ENCODE data around the gene TANC1. TPM values are rescaled to one million over a fixed set of nuclear protein-coding genes. Genes with fewer than 3 reads are reported as not detected.

TANC1 gene
- total and polyA plus RNA-seq, 4 donors, result 23.0 to 31.6 (median 25.0) TPM

- no peak overlapping the region for H3K4me3 ChIP-seq (ENCODE audit: low read depth, low read length)
- H3K9me3 ChIP-seq (ENCODE audit: control insufficient read depth, insufficient read depth, low read length), result no peaks in the 10 kb centered on the region
- H3K27ac ChIP-seq (ENCODE audit: low read depth, low read length), result no peak overlapping the region
- H3K4me1 ChIP-seq (ENCODE audit: control insufficient read depth, insufficient read depth, low read length), result peaks cover 13% of the 10 kb centered on the region
- WGBS (ENCODE audit: insufficient coverage), result 98% methylated on average over 7 of the region's 7 CpGs
- no peak for DNase-seq (ENCODE audit: low read depth in 4 of 6, low spot score in 6 of 6)
- H3K27me3 ChIP-seq (ENCODE audit: control insufficient read depth, insufficient read depth, low read length), result no peaks in the 10 kb centered on the region
- H3K36me3 ChIP-seq (ENCODE audit: control insufficient read depth, insufficient read depth, low read length), result peaks cover 16% of the 10 kb centered on the region
Observed at GRCh38 chr2:159215116-159215515, 246.7 kb downstream of the TANC1 start.

GRCh38 chr2:159217676-159218075 lies 249.2 kb downstream of the TANC1 start:
- no peaks in the 10 kb centered on the region for H3K27me3 ChIP-seq (ENCODE audit: control insufficient read depth, insufficient read depth, low read length)
- no peak overlapping the region for H3K27ac ChIP-seq (ENCODE audit: low read depth, low read length)
- no peak for DNase-seq (ENCODE audit: low read depth in 4 of 6, low spot score in 6 of 6)
- H3K9me3 ChIP-seq (ENCODE audit: control insufficient read depth, insufficient read depth, low read length), result no peaks in the 10 kb centered on the region
- WGBS (ENCODE audit: insufficient coverage), result 67% methylated on average over 5 of the region's 5 CpGs
- H3K36me3 ChIP-seq (ENCODE audit: control insufficient read depth, insufficient read depth, low read length), result peaks cover 16% of the 10 kb centered on the region
- no peaks in the 10 kb centered on the region for H3K4me1 ChIP-seq (ENCODE audit: control insufficient read depth, insufficient read depth, low read length)
- H3K4me3 ChIP-seq (ENCODE audit: low read depth, low read length), result no peak overlapping the region

GRCh38 chr2:159218389-159218788 lies 249.9 kb downstream of the TANC1 start:
- no peak for DNase-seq (ENCODE audit: low read depth in 4 of 6, low spot score in 6 of 6)
- Histone ChIP-seq H3K4me1 (ENCODE audit: control insufficient read depth, insufficient read depth, low read length) (no peaks in the 10 kb centered on the region), H3K27ac (ENCODE audit: low read depth, low read length) (no peak overlapping the region), H3K27me3 (ENCODE audit: control insufficient read depth, insufficient read depth, low read length) (no peaks in the 10 kb centered on the region), H3K4me3 (ENCODE audit: low read depth, low read length) (no peak overlapping the region), H3K36me3 (ENCODE audit: control insufficient read depth, insufficient read depth, low read length) (peaks cover 16% of the 10 kb centered on the region), H3K9me3 (ENCODE audit: control insufficient read depth, insufficient read depth, low read length) (no peaks in the 10 kb centered on the region)
- 73% methylated on average over 6 of the region's 6 CpGs for WGBS (ENCODE audit: insufficient coverage)

GRCh38 chr2:159219394-159219998 lies 251.1 kb downstream of the TANC1 start:
- peaks cover 21% of the 10 kb centered on the region for H3K36me3 ChIP-seq (ENCODE audit: control insufficient read depth, insufficient read depth, low read length)
- H3K9me3 ChIP-seq (ENCODE audit: control insufficient read depth, insufficient read depth, low read length), result no peaks in the 10 kb centered on the region
- WGBS (ENCODE audit: insufficient coverage), result 96% methylated on average over 7 of the region's 8 CpGs
- no peaks in the 10 kb centered on the region for H3K27me3 ChIP-seq (ENCODE audit: control insufficient read depth, insufficient read depth, low read length)
- H3K4me1 ChIP-seq (ENCODE audit: control insufficient read depth, insufficient read depth, low read length), result no peaks in the 10 kb centered on the region
- no peak overlapping the region for H3K27ac ChIP-seq (ENCODE audit: low read depth, low read length)
- DNase-seq (ENCODE audit: low read depth in 4 of 6, low spot score in 6 of 6), result no peak
- no peak overlapping the region for H3K4me3 ChIP-seq (ENCODE audit: low read depth, low read length)

GRCh38 chr2:159224061-159224813 lies 255.8 kb downstream of the TANC1 start:
- WGBS (ENCODE audit: insufficient coverage), result 96% methylated on average over 16 of the region's 17 CpGs
- no peak for DNase-seq (ENCODE audit: low read depth in 4 of 6, low spot score in 6 of 6)
- peaks cover 14% of the 10 kb centered on the region for H3K36me3 ChIP-seq (ENCODE audit: control insufficient read depth, insufficient read depth, low read length)
- H3K27me3 ChIP-seq (ENCODE audit: control insufficient read depth, insufficient read depth, low read length), result no peaks in the 10 kb centered on the region
- H3K4me3 ChIP-seq (ENCODE audit: low read depth, low read length), result no peak overlapping the region
- H3K9me3 ChIP-seq (ENCODE audit: control insufficient read depth, insufficient read depth, low read length), result no peaks in the 10 kb centered on the region
- H3K27ac ChIP-seq (ENCODE audit: low read depth, low read length), result no peak overlapping the region
- H3K4me1 ChIP-seq (ENCODE audit: control insufficient read depth, insufficient read depth, low read length), result peaks cover 17% of the 10 kb centered on the region

GRCh38 chr2:159225025-159226016 lies 256.9 kb downstream of the TANC1 start:
- H3K4me3 ChIP-seq (ENCODE audit: low read depth, low read length), result no peak overlapping the region
- peaks cover 21% of the 10 kb centered on the region for H3K36me3 ChIP-seq (ENCODE audit: control insufficient read depth, insufficient read depth, low read length)
- no peak overlapping the region for H3K27ac ChIP-seq (ENCODE audit: low read depth, low read length)
- WGBS (ENCODE audit: insufficient coverage), result 66% methylated on average over 12 of the region's 26 CpGs
- peaks cover 17% of the 10 kb centered on the region for H3K4me1 ChIP-seq (ENCODE audit: control insufficient read depth, insufficient read depth, low read length)
- peak in 1 of 6 donors; percentile 38 for DNase-seq (ENCODE audit: low read depth in 4 of 6, low spot score in 6 of 6)
- H3K9me3 ChIP-seq (ENCODE audit: control insufficient read depth, insufficient read depth, low read length), result no peaks in the 10 kb centered on the region
- no peaks in the 10 kb centered on the region for H3K27me3 ChIP-seq (ENCODE audit: control insufficient read depth, insufficient read depth, low read length)

GRCh38 chr2:159226059-159226461 lies 257.6 kb downstream of the TANC1 start:
- H3K4me1 ChIP-seq (ENCODE audit: control insufficient read depth, insufficient read depth, low read length), result peaks cover 17% of the 10 kb centered on the region
- H3K27me3 ChIP-seq (ENCODE audit: control insufficient read depth, insufficient read depth, low read length), result no peaks in the 10 kb centered on the region
- H3K9me3 ChIP-seq (ENCODE audit: control insufficient read depth, insufficient read depth, low read length), result no peaks in the 10 kb centered on the region
- H3K36me3 ChIP-seq (ENCODE audit: control insufficient read depth, insufficient read depth, low read length), result peaks cover 23% of the 10 kb centered on the region
- WGBS (ENCODE audit: insufficient coverage), result 70% methylated on average over 2 of the region's 5 CpGs
- no peak overlapping the region for H3K27ac ChIP-seq (ENCODE audit: low read depth, low read length)
- H3K4me3 ChIP-seq (ENCODE audit: low read depth, low read length), result no peak overlapping the region
- DNase-seq (ENCODE audit: low read depth in 4 of 6, low spot score in 6 of 6), result no peak

GRCh38 chr2:159226608-159227385 lies 258.4 kb downstream of the TANC1 start:
- Histone ChIP-seq H3K27ac (ENCODE audit: low read depth, low read length) (no peak overlapping the region), H3K9me3 (ENCODE audit: control insufficient read depth, insufficient read depth, low read length) (no peaks in the 10 kb centered on the region), H3K4me3 (ENCODE audit: low read depth, low read length) (no peak overlapping the region), H3K36me3 (ENCODE audit: control insufficient read depth, insufficient read depth, low read length) (peaks cover 23% of the 10 kb centered on the region), H3K4me1 (ENCODE audit: control insufficient read depth, insufficient read depth, low read length) (peaks cover 17% of the 10 kb centered on the region), H3K27me3 (ENCODE audit: control insufficient read depth, insufficient read depth, low read length) (no peaks in the 10 kb centered on the region)
- DNase-seq (ENCODE audit: low read depth in 4 of 6, low spot score in 6 of 6), result peak in 1 of 6 donors; percentile 76

- DNase-seq (ENCODE audit: low read depth in 4 of 6, low spot score in 6 of 6), result peak in 1 of 6 donors; percentile 14
- Histone ChIP-seq H3K27me3 (ENCODE audit: control insufficient read depth, insufficient read depth, low read length) (no peaks in the 10 kb centered on the region), H3K27ac (ENCODE audit: low read depth, low read length) (no peak overlapping the region), H3K4me1 (ENCODE audit: control insufficient read depth, insufficient read depth, low read length) (peaks cover 17% of the 10 kb centered on the region), H3K9me3 (ENCODE audit: control insufficient read depth, insufficient read depth, low read length) (no peaks in the 10 kb centered on the region), H3K4me3 (ENCODE audit: low read depth, low read length) (no peak overlapping the region), H3K36me3 (ENCODE audit: control insufficient read depth, insufficient read depth, low read length) (peaks cover 23% of the 10 kb centered on the region)
- WGBS (ENCODE audit: insufficient coverage), result 29% methylated on average over 2 of the region's 3 CpGs
Observed at GRCh38 chr2:159227467-159227866, 259.0 kb downstream of the TANC1 start.
